Lower leg skin (tissue), 4 donors: ENCODE results near the gene CYP2B6. TPM values are rescaled to one million over a fixed set of nuclear protein-coding genes. Genes with fewer than 3 reads are reported as not detected.
A peak's percentile ranks its signal among the peaks of the same experiment; 100 is the strongest.

ENCODE experiments used
- DNase-seq, 2 donors: peaks; one replicate each; pipeline ENCODE4 v3.0.0-alpha.2; 2019; ENCODE audit warnings: low spot score in 2 of 2
- H3K4me3 ChIP-seq: fragments of 200-600 bp; sonication (generic); 2 replicates; pipeline ENCODE4 v1.5.1; 2017; ENCODE audit warnings: mild to moderate bottlenecking, low read depth; ENCODE audit not compliant: poor library complexity, severe bottlenecking
- POLR2A ChIP-seq, 2 donors: fragments of 450-650 bp; IDR thresholded peaks; one replicate each; pipeline ENCODE4 v1.6.1; 2016 to 2017; ENCODE audit warnings: antibody characterized with exemption in 2 of 2, mild to moderate bottlenecking in 1 of 2, moderate library complexity in 1 of 2
- WGBS, 2 donors: methylation state at CpG; one replicate each; pipeline ENCODE4 v1.1.5; 2018; 5-methylcytosine and 5-hydroxymethylcytosine counted together
- intact Hi-C: fragments of 100-400 bp; cut with DNase I; formaldehyde crosslinking; loops from one replicate; pipeline ENCODE4 v1.15.0; 2023; ENCODE audit warnings: low total_unique reads
- total RNA-seq, 4 donors: library from RNA; depleted of rRNA; stranded (reverse); fragments of >200 nt; gene quantifications; one replicate each; pipeline ENCODE4 v1.1.0, GENCODE V29; 2016
- TF ChIP-seq, protein P1 (sequence below), 3 donors: fragments of 450-650 bp; IDR thresholded peaks; one replicate each; pipeline ENCODE4 v1.5.1; 2016; ENCODE audit warnings: antibody characterized with exemption in 3 of 3, mild to moderate bottlenecking in 3 of 3, moderate library complexity in 2 of 3

Gene CYP2B6
- total RNA-seq, 4 donors from 2014 or later: 0.13 to 3.7 TPM; not detected in 2

DNA sequence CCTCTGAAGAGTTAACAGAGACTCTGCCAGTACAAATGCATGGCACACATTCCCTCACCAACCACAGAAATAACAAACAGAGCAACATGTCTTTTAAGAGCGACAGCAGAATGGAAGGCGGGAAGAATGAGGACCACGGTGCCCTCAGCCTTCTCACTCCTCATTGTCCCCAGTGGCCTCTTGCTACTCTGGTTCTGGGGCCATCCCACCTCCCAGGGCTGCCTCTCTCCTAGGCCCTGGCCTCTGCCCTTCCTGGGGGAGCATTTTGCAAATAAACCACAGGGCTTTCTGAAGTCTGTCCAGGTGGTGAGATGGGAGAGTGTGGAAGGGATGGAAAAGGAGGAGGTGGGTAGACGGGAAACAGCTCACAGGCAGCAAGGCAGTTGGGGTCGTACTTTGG, 28.3 kb downstream of the CYP2B6 start:
- TF ChIP-seq, protein P1, sequence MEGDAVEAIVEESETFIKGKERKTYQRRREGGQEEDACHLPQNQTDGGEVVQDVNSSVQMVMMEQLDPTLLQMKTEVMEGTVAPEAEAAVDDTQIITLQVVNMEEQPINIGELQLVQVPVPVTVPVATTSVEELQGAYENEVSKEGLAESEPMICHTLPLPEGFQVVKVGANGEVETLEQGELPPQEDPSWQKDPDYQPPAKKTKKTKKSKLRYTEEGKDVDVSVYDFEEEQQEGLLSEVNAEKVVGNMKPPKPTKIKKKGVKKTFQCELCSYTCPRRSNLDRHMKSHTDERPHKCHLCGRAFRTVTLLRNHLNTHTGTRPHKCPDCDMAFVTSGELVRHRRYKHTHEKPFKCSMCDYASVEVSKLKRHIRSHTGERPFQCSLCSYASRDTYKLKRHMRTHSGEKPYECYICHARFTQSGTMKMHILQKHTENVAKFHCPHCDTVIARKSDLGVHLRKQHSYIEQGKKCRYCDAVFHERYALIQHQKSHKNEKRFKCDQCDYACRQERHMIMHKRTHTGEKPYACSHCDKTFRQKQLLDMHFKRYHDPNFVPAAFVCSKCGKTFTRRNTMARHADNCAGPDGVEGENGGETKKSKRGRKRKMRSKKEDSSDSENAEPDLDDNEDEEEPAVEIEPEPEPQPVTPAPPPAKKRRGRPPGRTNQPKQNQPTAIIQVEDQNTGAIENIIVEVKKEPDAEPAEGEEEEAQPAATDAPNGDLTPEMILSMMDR (IDR thresholded peaks at IDR 0.05): no peak
- no peak for TF ChIP-seq POLR2A (IDR thresholded peaks at IDR 0.05)
- WGBS, 2 donors: 44 to 70% methylated on average over 5 of the region's 5 CpGs
- no peak for DNase-seq
- intact Hi-C loops: no loop called here
- no peak overlapping the region for H3K4me3 ChIP-seq

DNA sequence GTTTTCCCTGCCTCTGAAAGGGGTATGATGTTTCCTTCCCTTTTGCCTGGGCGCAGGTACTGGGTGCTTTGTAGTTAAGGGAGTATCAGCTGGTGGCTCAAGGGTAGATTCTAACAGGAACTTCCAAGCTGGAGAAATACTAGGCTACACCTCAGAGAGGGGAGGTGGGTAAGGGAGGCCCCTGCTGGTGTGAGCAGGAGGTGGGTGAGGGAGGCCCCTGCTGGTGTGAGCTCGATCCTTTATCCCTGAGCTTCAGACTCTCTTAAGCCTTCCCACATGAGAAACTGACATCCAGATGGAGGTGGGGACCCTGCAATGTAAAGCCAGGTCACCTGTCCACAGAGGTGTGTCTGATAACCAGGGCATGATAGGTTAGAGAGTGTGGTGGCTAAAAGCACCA, 32.1 kb downstream of the CYP2B6 start:
- no peak overlapping the region for H3K4me3 ChIP-seq
- no peak for DNase-seq
- intact Hi-C loops: no loop called here
- WGBS, 2 donors: 67 to 72% methylated on average over 2 of the region's 2 CpGs
- TF ChIP-seq, protein P1 (IDR thresholded peaks at IDR 0.05): no peak
- TF ChIP-seq POLR2A (IDR thresholded peaks at IDR 0.05): no peak

DNA sequence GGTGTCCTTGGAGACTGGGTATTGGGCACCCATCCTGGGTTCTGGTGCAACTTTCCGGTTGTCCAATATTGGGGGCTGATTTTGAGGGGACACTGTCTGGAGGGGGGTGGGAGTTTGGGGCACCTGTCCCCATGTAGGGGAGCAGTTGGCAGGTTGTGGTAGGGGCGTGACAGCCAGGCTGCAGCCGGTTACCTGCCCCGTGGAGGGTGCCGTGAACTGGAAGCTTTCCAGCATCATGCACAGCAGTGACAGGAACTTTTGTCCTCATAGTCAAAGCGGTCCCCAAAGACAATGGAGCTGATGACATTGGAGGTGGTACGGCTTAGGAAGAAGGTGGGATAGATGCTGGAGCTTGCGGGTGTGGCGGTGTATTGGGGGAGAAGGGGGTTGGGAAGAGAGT, 34.3 kb downstream of the CYP2B6 start:
- 65 to 71% methylated on average over 9 of the region's 9 CpGs for WGBS, 2 donors
- peak in 1 of 2 donors; percentile 50 for DNase-seq
- TF ChIP-seq, protein P1 (IDR thresholded peaks at IDR 0.05): no peak
- no peak for TF ChIP-seq POLR2A (IDR thresholded peaks at IDR 0.05)
- H3K4me3 ChIP-seq: no peak overlapping the region
- intact Hi-C loops: no loop called here

DNA sequence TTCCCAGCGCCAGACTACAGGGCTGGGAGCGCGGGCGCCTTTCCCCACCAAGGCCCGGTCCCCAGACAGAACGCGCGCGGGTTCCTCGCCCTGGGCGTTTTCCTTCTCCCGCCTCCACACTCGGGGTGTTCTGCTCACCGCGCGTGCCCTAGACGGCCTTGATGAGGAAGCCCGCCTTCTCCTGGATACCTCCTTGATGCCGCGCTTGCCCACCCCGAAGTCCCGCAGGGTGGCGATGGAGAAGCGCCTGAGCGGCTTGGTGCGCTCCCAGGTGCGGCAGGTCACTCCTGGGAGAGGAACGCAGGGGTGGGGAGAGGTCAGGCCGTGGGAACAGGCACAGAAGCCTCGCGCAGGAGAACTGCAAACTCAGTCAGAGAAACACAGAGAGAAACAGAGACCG, 34.8 kb downstream of the CYP2B6 start:
- H3K4me3 ChIP-seq: no peak overlapping the region
- WGBS, 2 donors: 8 to 20% methylated on average over 31 to 32 of the region's 32 CpGs
- intact Hi-C loops: no loop called here
- peak in 1 of 2 donors; percentile 61 for DNase-seq
- no peak for TF ChIP-seq POLR2A (IDR thresholded peaks at IDR 0.05)
- TF ChIP-seq, protein P1 (IDR thresholded peaks at IDR 0.05): no peak

DNA sequence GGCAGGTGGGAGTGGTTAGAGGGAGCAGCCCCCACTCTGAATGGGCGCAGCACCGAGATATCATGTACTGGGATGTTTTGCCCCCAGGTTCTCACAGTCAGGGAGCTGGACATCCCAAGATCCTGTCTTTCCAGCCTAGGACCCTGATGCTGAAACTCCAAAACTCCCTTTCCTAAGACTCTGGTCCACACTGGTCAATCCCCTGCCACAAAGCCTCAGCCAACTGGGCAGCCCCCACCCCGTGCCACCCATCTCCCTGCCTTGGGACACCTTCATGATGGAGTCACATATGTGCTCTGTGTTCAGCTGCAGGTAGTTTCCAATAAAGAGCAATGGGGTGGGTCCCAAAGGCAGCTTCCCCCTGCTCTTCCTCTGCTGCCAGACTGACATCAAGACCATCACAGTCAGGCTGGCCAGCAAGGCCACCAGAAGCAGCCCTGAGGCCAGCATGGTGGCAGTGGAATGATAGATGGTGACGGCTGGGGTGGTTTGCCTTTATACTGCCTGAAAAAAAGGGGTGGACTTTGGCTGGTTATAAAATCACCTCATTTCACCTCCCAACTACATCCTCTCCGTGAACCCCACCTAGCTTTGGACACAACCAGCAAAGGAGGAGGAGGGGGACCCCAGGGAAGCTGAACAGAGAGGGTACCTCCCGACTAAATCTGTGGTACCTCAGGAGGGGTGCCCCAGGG, 36.3 kb downstream of the CYP2B6 start:
- intact Hi-C loops: no loop called here

More for the DNA sequence above, 36.3 kb downstream of the CYP2B6 start:
- WGBS, 2 donors: 75 to 89% methylated on average over 6 of the region's 6 CpGs
- TF ChIP-seq, protein P1 (IDR thresholded peaks at IDR 0.05): no peak
- no peak for TF ChIP-seq POLR2A (IDR thresholded peaks at IDR 0.05)
- no peak overlapping the region for H3K4me3 ChIP-seq
- peak in 1 of 2 donors; percentile 57 for DNase-seq
